Measurements from ENCODE around the gene SLTM. TPM values are rescaled to one million over a fixed set of nuclear protein-coding genes. Genes with fewer than 3 reads are reported as not detected.
"Not testable (repeated sequence)": the region's sequence is repeated elsewhere in the genome, so short reads cannot be mapped to it uniquely, and the experiment has no call there.

Gene SLTM
- total RNA-seq, 2 donors from 2014 or later, result 50.9 to 146 TPM

DNA sequence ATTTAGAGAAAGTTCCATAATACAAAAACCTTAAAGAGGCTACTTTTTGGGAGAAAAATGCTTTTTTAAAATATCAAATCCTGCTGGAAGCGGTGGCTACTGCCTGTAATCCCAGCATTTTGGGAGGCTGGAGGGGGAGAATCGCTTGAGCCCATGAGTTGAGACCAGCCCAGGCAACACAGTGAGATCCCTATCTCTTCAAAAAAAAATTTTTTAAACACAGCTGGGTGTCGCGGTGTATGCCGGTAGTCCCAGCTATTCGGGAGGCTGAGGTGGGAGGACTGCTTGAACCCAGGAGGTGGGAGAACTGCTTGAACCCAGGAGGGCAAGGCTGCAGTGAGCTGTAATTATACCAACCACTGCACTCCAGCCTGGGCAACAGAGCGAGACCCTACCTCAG, 14.2 kb downstream of the SLTM start:
- Histone ChIP-seq H3K9me3 (no peaks in the 10 kb centered on the region), H3K4me1 (ENCODE audit: control insufficient read depth in 1 of 2, low read depth in 2 of 2) (peaks cover 8 to 18% of the 10 kb centered on the region in 2 donors), H3K36me3 (peaks cover 11% of the 10 kb centered on the region), H3K27me3 (replicated peaks; ENCODE audit: insufficient read depth) (no peaks in the 10 kb centered on the region), H3K27ac (no peak overlapping the region), H3K4me3 (no peak overlapping the region)
- DNase-seq (ENCODE audit: low spot score) (no peak), ATAC-seq (ENCODE audit: insufficient number of reproducible peaks, low FRiP score, low read depth) (no peak)
- TF ChIP-seq, protein P1, sequence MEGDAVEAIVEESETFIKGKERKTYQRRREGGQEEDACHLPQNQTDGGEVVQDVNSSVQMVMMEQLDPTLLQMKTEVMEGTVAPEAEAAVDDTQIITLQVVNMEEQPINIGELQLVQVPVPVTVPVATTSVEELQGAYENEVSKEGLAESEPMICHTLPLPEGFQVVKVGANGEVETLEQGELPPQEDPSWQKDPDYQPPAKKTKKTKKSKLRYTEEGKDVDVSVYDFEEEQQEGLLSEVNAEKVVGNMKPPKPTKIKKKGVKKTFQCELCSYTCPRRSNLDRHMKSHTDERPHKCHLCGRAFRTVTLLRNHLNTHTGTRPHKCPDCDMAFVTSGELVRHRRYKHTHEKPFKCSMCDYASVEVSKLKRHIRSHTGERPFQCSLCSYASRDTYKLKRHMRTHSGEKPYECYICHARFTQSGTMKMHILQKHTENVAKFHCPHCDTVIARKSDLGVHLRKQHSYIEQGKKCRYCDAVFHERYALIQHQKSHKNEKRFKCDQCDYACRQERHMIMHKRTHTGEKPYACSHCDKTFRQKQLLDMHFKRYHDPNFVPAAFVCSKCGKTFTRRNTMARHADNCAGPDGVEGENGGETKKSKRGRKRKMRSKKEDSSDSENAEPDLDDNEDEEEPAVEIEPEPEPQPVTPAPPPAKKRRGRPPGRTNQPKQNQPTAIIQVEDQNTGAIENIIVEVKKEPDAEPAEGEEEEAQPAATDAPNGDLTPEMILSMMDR (IDR thresholded peaks at IDR 0.05), result no peak

DNA sequence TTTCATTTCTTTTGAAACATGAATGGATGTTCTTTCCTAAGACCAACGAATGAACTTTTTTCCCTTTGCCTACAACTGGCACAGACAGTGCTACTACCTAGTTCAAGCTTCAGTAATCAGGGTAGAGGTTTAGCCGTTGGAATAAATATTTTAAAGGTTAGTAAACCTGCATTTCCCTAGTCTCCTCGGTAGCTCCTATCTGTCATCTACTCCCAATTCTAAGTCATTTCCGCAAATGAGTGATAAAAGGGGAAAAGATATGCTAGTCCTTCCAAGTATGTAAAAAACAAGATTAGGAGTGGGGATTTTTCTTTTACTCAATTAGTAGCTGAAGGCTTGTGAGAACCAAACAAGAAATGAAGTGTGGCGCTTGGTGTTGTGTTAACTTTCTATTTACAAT, 15.2 kb downstream of the SLTM start:
- Histone ChIP-seq H3K27ac (no peak overlapping the region), H3K36me3 (peaks cover 12% of the 10 kb centered on the region), H3K4me3 (no peak overlapping the region), H3K9me3 (no peaks in the 10 kb centered on the region), H3K4me1 (ENCODE audit: control insufficient read depth in 1 of 2, low read depth in 2 of 2) (peaks cover 4 to 9% of the 10 kb centered on the region in 2 donors), H3K27me3 (replicated peaks; ENCODE audit: insufficient read depth) (no peaks in the 10 kb centered on the region)
- ATAC-seq (ENCODE audit: insufficient number of reproducible peaks, low FRiP score, low read depth) (no peak), DNase-seq (ENCODE audit: low spot score) (no peak)
- TF ChIP-seq, protein P1 (IDR thresholded peaks at IDR 0.05), result no peak

DNA sequence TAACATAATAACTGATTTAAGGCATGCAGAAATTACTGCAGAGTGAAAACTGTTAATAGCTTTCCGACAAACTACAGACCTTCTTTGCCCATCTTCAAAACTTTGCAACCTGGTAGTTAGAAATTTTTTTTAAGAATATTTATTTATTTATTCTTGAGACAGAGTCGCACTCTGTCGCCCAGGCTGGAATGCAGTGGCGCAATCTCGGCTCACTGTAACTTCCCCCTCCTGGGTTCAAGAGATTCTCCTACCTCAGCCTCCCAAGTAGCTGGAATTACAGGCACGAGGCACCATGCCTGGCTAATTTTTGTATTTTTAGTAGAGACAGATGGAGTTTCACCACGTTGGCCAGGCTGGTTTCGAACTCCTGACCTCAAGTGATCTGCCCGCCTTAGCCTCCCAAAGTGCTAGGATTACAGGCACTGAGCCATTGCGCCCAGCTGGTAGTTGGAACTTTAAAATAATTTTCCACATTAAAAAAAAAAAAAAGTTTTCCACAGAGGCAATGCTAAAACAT, 15.8 kb downstream of the SLTM start:
- H3K27me3 ChIP-seq (replicated peaks; ENCODE audit: insufficient read depth); H3K27ac ChIP-seq; H3K4me1 ChIP-seq (ENCODE audit: control insufficient read depth in 1 of 2, low read depth in 2 of 2); H3K4me3 ChIP-seq; DNase-seq (ENCODE audit: low spot score); ATAC-seq (ENCODE audit: insufficient number of reproducible peaks, low FRiP score, low read depth); H3K9me3 ChIP-seq: not testable (repeated sequence)
- peaks cover 12% of the 10 kb centered on the region for H3K36me3 ChIP-seq

DNA sequence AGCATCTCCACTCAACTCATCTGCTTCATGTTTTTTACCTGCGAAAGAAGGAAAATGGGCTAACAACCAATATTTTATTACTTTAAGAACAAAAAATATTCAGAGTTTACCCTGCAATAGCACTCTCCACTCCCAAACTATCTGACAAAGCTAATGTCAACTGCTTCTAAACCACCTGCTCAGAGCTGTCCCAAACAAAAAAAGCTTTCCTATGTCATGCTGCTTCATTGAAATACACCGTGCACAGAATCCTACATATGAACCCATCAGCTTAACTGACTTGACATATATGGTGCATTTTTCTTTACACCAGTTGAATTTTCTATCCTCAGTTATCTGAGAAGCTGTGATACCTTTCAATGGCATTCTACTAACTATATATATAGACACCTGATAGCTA, 16.5 kb downstream of the SLTM start:
- DNase-seq (ENCODE audit: low spot score), result no peak
- H3K36me3 ChIP-seq, result peaks cover 19% of the 10 kb centered on the region
- H3K27ac ChIP-seq, result no peak overlapping the region
- ATAC-seq (ENCODE audit: insufficient number of reproducible peaks, low FRiP score, low read depth), result no peak
- no peak overlapping the region for H3K4me3 ChIP-seq
- TF ChIP-seq, protein P1 (IDR thresholded peaks at IDR 0.05), result no peak
- no peaks in the 10 kb centered on the region for H3K27me3 ChIP-seq (replicated peaks; ENCODE audit: insufficient read depth)
- peaks cover 4 to 9% of the 10 kb centered on the region in 2 donors for H3K4me1 ChIP-seq (ENCODE audit: control insufficient read depth in 1 of 2, low read depth in 2 of 2)
- H3K9me3 ChIP-seq, result no peaks in the 10 kb centered on the region

DNA sequence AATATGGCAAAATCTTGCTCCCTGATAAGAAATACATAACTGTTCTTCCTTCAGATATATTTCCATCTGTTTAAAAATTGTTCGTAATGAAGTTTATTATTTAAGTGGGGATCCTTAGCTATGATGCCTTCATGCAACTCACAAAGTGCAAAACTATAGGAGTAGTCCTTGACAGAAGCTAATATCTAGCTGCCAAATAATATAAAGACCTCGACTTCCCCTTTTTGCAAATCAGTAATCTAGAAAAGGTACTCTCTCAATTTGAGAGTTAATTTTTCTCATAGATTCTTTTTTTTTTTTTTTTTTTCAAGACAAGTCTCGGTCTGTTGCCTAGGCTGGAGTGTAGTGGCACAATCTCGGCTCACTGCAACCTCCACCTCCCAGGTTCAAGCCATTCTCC, 23.0 kb downstream of the SLTM start:
- H3K9me3 ChIP-seq, result no peaks in the 10 kb centered on the region
- TF ChIP-seq, protein P1 (IDR thresholded peaks at IDR 0.05), result no peak
- H3K4me1 ChIP-seq (ENCODE audit: control insufficient read depth in 1 of 2, low read depth in 2 of 2), result no peaks in the 10 kb centered on the region
- DNase-seq (ENCODE audit: low spot score) (no peak), ATAC-seq (ENCODE audit: insufficient number of reproducible peaks, low FRiP score, low read depth) (no peak)
- H3K27ac ChIP-seq, result no peak overlapping the region
- H3K36me3 ChIP-seq, result peaks cover 23% of the 10 kb centered on the region
- H3K4me3 ChIP-seq, result no peak overlapping the region
- H3K27me3 ChIP-seq (replicated peaks; ENCODE audit: insufficient read depth), result no peaks in the 10 kb centered on the region

DNA sequence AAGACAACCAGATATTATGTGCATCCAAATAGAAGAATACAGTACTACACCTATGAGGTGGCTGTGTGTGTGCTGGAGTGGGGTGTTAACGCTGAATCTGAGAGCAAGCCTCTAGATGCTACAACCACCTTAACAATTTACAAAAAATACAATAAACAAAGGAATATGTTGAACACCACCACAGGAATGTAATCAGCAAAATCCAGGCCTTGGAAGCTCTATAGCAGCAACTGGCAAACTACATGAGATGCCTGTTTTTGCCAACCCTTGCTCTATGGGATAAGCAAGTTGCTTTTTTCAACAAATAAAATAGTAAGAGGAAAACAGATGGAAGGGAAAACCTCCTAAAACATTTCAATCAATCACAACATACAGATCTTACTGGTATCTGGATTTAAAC, 23.9 kb downstream of the SLTM start:
- no peaks in the 10 kb centered on the region for H3K9me3 ChIP-seq
- peaks cover 17% of the 10 kb centered on the region for H3K36me3 ChIP-seq
- ATAC-seq (ENCODE audit: insufficient number of reproducible peaks, low FRiP score, low read depth), result no peak
- H3K4me3 ChIP-seq, result no peak overlapping the region
- H3K4me1 ChIP-seq (ENCODE audit: control insufficient read depth in 1 of 2, low read depth in 2 of 2), result no peaks in the 10 kb centered on the region
- H3K27ac ChIP-seq, result no peak overlapping the region
- DNase-seq (ENCODE audit: low spot score), result no peak
- TF ChIP-seq, protein P1 (IDR thresholded peaks at IDR 0.05), result no peak
- no peaks in the 10 kb centered on the region for H3K27me3 ChIP-seq (replicated peaks; ENCODE audit: insufficient read depth)
